Measurements from ENCODE around the gene SPATA45. TPM values are rescaled to one million over a fixed set of nuclear protein-coding genes. Genes with fewer than 3 reads are reported as not detected.

SPATA45 gene
- total and polyA plus RNA-seq, 8 donors, result not detected

DNA sequence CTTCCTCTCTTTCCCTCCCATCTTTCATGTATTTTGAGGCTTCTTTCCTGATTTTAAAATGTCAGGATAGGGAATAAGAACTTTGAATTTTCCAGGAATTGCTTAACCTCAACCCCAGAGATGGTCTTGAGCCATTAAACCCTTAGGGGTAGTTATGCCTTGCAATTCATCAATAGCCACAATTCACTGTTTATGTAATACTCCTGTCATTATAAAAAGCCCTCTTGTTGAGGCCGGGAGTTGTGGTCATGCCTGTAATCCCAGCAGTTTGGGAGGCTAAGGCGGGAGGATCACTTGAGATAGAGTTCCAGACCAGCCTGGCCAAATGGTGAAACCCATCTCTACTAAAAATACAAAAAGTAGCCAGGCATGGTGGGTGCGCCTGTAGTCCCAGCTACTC lies 24.5 kb downstream of the SPATA45 start:
- H3K27me3 ChIP-seq, result no peaks in the 10 kb centered on the region
- H3K4me1 ChIP-seq, result peaks cover 0 to 14% (median 0%) of the 10 kb centered on the region in 4 donors
- H3K36me3 ChIP-seq, result no peaks in the 10 kb centered on the region
- intact Hi-C loops (cut with DNase I; ENCODE audit: low total_unique reads), result no loop called here
- 93 to 97% (median 95%) methylated on average over 3 of the region's 3 CpGs for WGBS, 5 donors
- TF ChIP-seq POLR2AphosphoS5 (IDR thresholded peaks at IDR 0.05) (no peak), CTCF (IDR thresholded peaks at IDR 0.05) (no peak), POLR2A (IDR thresholded peaks at IDR 0.05) (no peak), EP300 (IDR thresholded peaks at IDR 0.05) (no peak)
- H3K27ac ChIP-seq, result no peak overlapping the region
- H3K9me3 ChIP-seq, result peaks cover 11 to 20% (median 16%) of the 10 kb centered on the region in 4 donors
- no peak overlapping the region for H3K4me3 ChIP-seq
- DNase-seq, result no peak

GRCh38 chr1:212820969-212821368 lies 26.5 kb downstream of the SPATA45 start:
- intact Hi-C loops (cut with DNase I; ENCODE audit: low total_unique reads), result no loop called here
- Histone ChIP-seq H3K4me1 (peaks cover 0 to 17% (median 0%) of the 10 kb centered on the region in 4 donors), H3K9me3 (peaks cover 7 to 15% (median 11%) of the 10 kb centered on the region in 4 donors), H3K36me3 (no peaks in the 10 kb centered on the region), H3K4me3 (no peak overlapping the region), H3K27ac (no peak overlapping the region), H3K27me3 (no peaks in the 10 kb centered on the region)
- DNase-seq, result no peak
- whole genome bisulfite sequencing, 5 donors, result 78 to 86% (median 84%) methylated on average over 2 of the region's 2 CpGs
- TF ChIP-seq EP300 (IDR thresholded peaks at IDR 0.05) (no peak), CTCF (IDR thresholded peaks at IDR 0.05) (no peak), POLR2AphosphoS5 (IDR thresholded peaks at IDR 0.05) (no peak), POLR2A (IDR thresholded peaks at IDR 0.05) (no peak)

DNA sequence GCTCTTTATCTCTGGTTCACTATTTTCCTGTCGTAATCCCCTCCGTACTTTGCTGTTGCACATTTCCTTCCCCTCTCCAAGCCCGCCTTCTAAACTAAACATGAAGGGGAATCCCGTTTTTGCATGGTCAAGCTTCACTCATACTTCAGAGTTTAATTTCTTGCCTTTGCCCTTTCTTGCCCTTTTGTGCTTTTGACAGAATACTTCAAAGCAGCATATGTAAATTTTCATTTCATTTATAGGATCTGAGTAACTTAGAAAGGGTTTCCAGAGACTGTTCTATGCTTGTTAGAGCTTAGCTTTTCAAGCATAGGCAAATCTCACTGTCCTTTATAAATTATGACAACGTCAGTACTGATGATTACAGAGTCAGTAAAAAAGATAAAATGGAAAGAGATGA lies 27.7 kb downstream of the SPATA45 start:
- Histone ChIP-seq H3K9me3 (peaks cover 0 to 2% (median under 1%) of the 10 kb centered on the region in 4 donors), H3K4me3 (no peak overlapping the region), H3K27ac (peak overlapping the region in 2 of 5 donors; percentile 16 to 27), H3K4me1 (peaks cover 0 to 21% (median 0%) of the 10 kb centered on the region in 4 donors), H3K36me3 (no peaks in the 10 kb centered on the region), H3K27me3 (no peaks in the 10 kb centered on the region)
- WGBS, 5 donors, result 9 to 19% (median 11%) methylated on average over 5 of the region's 5 CpGs
- intact Hi-C loops (cut with DNase I; ENCODE audit: low total_unique reads), result no loop called here
- DNase-seq, result peak in 1 of 2 donors; percentile 32
- TF ChIP-seq POLR2A (IDR thresholded peaks at IDR 0.05) (no peak), POLR2AphosphoS5 (IDR thresholded peaks at IDR 0.05) (no peak), EP300 (IDR thresholded peaks at IDR 0.05) (no peak), CTCF (IDR thresholded peaks at IDR 0.05) (no peak)

DNA sequence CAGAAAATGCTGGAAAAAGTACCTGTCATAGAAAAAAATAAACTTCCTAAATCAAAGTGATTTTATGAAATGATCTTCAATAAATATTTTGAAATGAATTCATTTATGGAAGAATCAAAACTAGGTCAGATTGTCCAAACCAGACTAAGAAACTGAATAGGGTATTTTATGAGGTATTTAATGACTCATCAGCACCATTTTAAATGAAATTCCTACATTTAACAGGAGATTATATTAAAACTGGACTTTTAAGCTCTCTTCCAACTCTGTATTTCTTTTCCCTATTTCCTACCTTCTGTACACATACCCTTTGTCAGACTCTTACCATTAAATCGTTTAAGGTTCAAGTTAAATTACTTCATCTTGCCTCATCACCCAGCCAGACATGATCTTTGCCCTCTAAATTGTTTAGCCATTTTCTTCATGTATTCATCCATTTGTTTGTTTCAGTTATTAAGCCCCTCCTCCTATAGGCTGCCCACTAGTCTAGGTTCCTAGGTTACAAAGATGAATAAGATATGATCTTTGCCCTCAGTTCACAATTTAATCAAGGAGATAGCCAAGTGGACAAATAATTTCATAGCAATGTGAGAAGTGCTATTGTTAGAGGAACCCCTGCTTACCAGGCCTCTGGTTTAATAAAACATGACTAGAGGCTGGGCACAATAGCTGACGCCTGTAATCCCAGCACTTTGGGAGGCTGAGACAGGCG lies 30.7 kb downstream of the SPATA45 start:
- H3K27me3 ChIP-seq, result no peaks in the 10 kb centered on the region
- no peak for DNase-seq
- 48 to 62% (median 55%) methylated on average over 3 of the region's 3 CpGs for WGBS, 5 donors
- H3K27ac ChIP-seq, result no peak overlapping the region
- no peaks in the 10 kb centered on the region for H3K9me3 ChIP-seq
- H3K4me1 ChIP-seq, result peaks cover 0 to 26% (median 0%) of the 10 kb centered on the region in 4 donors
- H3K36me3 ChIP-seq, result peaks cover 0 to 19% (median 13%) of the 10 kb centered on the region in 4 donors
- intact Hi-C loops (cut with DNase I; ENCODE audit: low total_unique reads), result no loop called here
- TF ChIP-seq CTCF (IDR thresholded peaks at IDR 0.05) (no peak), POLR2A (IDR thresholded peaks at IDR 0.05) (no peak), POLR2AphosphoS5 (IDR thresholded peaks at IDR 0.05) (no peak), EP300 (IDR thresholded peaks at IDR 0.05) (no peak)
- no peak overlapping the region for H3K4me3 ChIP-seq
